OCI-LY1 (cell line): ENCODE measurements around the gene XIAP.
"Not testable (repeated sequence)": the region's sequence is repeated elsewhere in the genome, so short reads cannot be mapped to it uniquely, and the experiment has no call there.

ENCODE experiments used
- H2AFZ ChIP-seq: fragments of 200-600 bp; sonication (generic), shearing (Covaris generic); 2 replicates; pipeline ENCODE4 v1.6.0; 2014; ENCODE audit warnings: antibody characterized with exemption, mild to moderate bottlenecking, low read length
- H3F3A ChIP-seq: fragments of 200-600 bp; sonication (generic), shearing (Covaris generic); 2 replicates; pipeline ENCODE4 v1.6.0; 2014; ENCODE audit warnings: mild to moderate bottlenecking, antibody characterized with exemption, low read length, moderate library complexity; ENCODE audit not compliant: insufficient read depth
- H3K27ac ChIP-seq: fragments of 200-600 bp; sonication (generic); 2 replicates; pipeline ENCODE4 v1.5.1; 2014; ENCODE audit warnings: low read length, mixed run types, mild to moderate bottlenecking, low read depth; ENCODE audit not compliant: poor library complexity, severe bottlenecking
- H3K27me3 ChIP-seq: fragments of 200-600 bp; sonication (generic); 2 replicates; pipeline ENCODE4 v1.6.0; 2014; ENCODE audit warnings: antibody characterized with exemption, mild to moderate bottlenecking, low read length, moderate library complexity; ENCODE audit not compliant: insufficient read depth
- H3K36me3 ChIP-seq: fragments of 200-600 bp; sonication (generic); 2 replicates; pipeline ENCODE4 v1.6.1; 2014; ENCODE audit warnings: mild to moderate bottlenecking, antibody characterized with exemption, low read length, moderate library complexity, mixed read lengths; ENCODE audit not compliant: insufficient read depth
- H3K4me1 ChIP-seq: fragments of 200-600 bp; sonication (generic); 2 replicates; pipeline ENCODE4 v1.5.1; 2014; ENCODE audit warnings: mild to moderate bottlenecking, low read length, moderate library complexity; ENCODE audit not compliant: insufficient read depth, severe bottlenecking
- H3K4me2 ChIP-seq: fragments of 200-600 bp; sonication (generic), shearing (Covaris generic); 2 replicates; pipeline ENCODE4 v1.6.1; 2014; ENCODE audit warnings: low read length
- H3K4me3 ChIP-seq: fragments of 200-600 bp; sonication (generic); 2 replicates; pipeline ENCODE4 v1.5.1; 2014; ENCODE audit warnings: low read length, low read depth, mild to moderate bottlenecking, mixed read lengths; ENCODE audit not compliant: poor library complexity, severe bottlenecking
- H3K79me2 ChIP-seq: fragments of 200-600 bp; shearing (Covaris generic); 2 replicates; pipeline ENCODE4 v1.6.1; 2016; ENCODE audit warnings: mixed run types, low read length, mixed read lengths; ENCODE audit not compliant: insufficient read depth
- H3K9ac ChIP-seq: fragments of 200-600 bp; sonication (generic), shearing (Covaris generic); 2 replicates; pipeline ENCODE4 v1.6.1; 2014; ENCODE audit warnings: mild to moderate bottlenecking, low read length, mixed read lengths
- H3K9me2 ChIP-seq: fragments of 200-600 bp; sonication (generic), shearing (Covaris generic); 2 replicates; pipeline ENCODE4 v1.6.1; 2014; ENCODE audit warnings: low read depth, mild to moderate bottlenecking, low read length, mixed read lengths
- H3K9me3 ChIP-seq: fragments of 200-600 bp; shearing (Covaris generic); 2 replicates; pipeline ENCODE4 v1.6.1; 2014; ENCODE audit warnings: low read length, mixed read lengths
- H4K20me1 ChIP-seq: fragments of 200-600 bp; sonication (generic), shearing (Covaris generic); 2 replicates; pipeline ENCODE4 v1.6.0; 2016; ENCODE audit warnings: mild to moderate bottlenecking, low read length; ENCODE audit not compliant: insufficient read depth
- CTCF ChIP-seq: fragments of 200-600 bp; sonication (generic), shearing (Covaris generic); IDR thresholded peaks from 2 replicates; pipeline ENCODE4 v1.5.1; 2017; ENCODE audit warnings: mild to moderate bottlenecking, antibody characterized with exemption, low read length, moderate library complexity, mixed read lengths
- EZH2 ChIP-seq: fragments of 200-600 bp; sonication (generic), shearing (Covaris generic); IDR thresholded peaks from 2 replicates; pipeline ENCODE4 v1.8.0; 2017; ENCODE audit warnings: borderline replicate concordance, mixed run types, mild to moderate bottlenecking, antibody characterized with exemption, low read length, moderate library complexity, mixed read lengths

Gene XIAP

GRCh38 chrX:123849096-123849495 is 10.8 kb upstream of the XIAP start:
- no peak overlapping the region for H3K27ac ChIP-seq
- H2AFZ ChIP-seq = no peak overlapping the region
- H4K20me1 ChIP-seq = no peaks in the 10 kb centered on the region
- no peak overlapping the region for H3K9ac ChIP-seq
- no peak overlapping the region for H3K4me3 ChIP-seq
- H3K36me3 ChIP-seq = no peaks in the 10 kb centered on the region
- no peak overlapping the region for H3K4me2 ChIP-seq
- TF ChIP-seq EZH2 = no peak
- TF ChIP-seq CTCF = no peak
- H3K9me3 ChIP-seq = no peaks in the 10 kb centered on the region
- no peaks in the 10 kb centered on the region for H3K79me2 ChIP-seq
- no peaks in the 10 kb centered on the region for H3K27me3 ChIP-seq
- H3K9me2 ChIP-seq = no peaks in the 10 kb centered on the region
- H3F3A ChIP-seq = no peaks in the 10 kb centered on the region
- no peaks in the 10 kb centered on the region for H3K4me1 ChIP-seq

- H4K20me1 ChIP-seq, H3K79me2 ChIP-seq, H3K4me3 ChIP-seq, H3K36me3 ChIP-seq, H3K27ac ChIP-seq, H3K4me1 ChIP-seq, H3K4me2 ChIP-seq, H3F3A ChIP-seq, H2AFZ ChIP-seq, H3K9me2 ChIP-seq, H3K9me3 ChIP-seq, H3K27me3 ChIP-seq, H3K9ac ChIP-seq: not testable (repeated sequence)
These were observed 9.9 kb upstream of the XIAP start for GRCh38 chrX:123849906-123850305.

GRCh38 chrX:123851079-123851478 is 8.8 kb upstream of the XIAP start:
- Histone ChIP-seq H3K4me1 (no peaks in the 10 kb centered on the region), H3K36me3 (no peaks in the 10 kb centered on the region), H3K9me3 (no peaks in the 10 kb centered on the region), H4K20me1 (no peaks in the 10 kb centered on the region), H3K79me2 (no peaks in the 10 kb centered on the region), H3K27ac (no peak overlapping the region), H3K9ac (no peak overlapping the region), H3K4me2 (no peak overlapping the region), H3K9me2 (no peaks in the 10 kb centered on the region), H3K27me3 (no peaks in the 10 kb centered on the region), H3K4me3 (no peak overlapping the region), H2AFZ (no peak overlapping the region), H3F3A (no peaks in the 10 kb centered on the region)
- TF ChIP-seq EZH2 (no peak), CTCF (no peak)

GRCh38 chrX:123854329-123854728 is 5.5 kb upstream of the XIAP start:
- Histone ChIP-seq H3K4me3 (no peak overlapping the region), H3K27ac (no peak overlapping the region), H3K36me3 (no peaks in the 10 kb centered on the region), H3K27me3 (no peaks in the 10 kb centered on the region), H3K79me2 (no peaks in the 10 kb centered on the region), H3K4me2 (no peak overlapping the region), H3K9me2 (no peaks in the 10 kb centered on the region), H3K4me1 (peaks cover 8% of the 10 kb centered on the region), H3K9me3 (no peaks in the 10 kb centered on the region), H2AFZ (no peak overlapping the region), H3K9ac (no peak overlapping the region), H3F3A (no peaks in the 10 kb centered on the region), H4K20me1 (no peaks in the 10 kb centered on the region)
- TF ChIP-seq CTCF (no peak), EZH2 (no peak)
